Urinary bladder (tissue), 4 donors: Measurements from ENCODE around the gene MAPK4. TPM values are rescaled to one million over a fixed set of nuclear protein-coding genes. Genes with fewer than 3 reads are reported as not detected.
"Not testable (repeated sequence)": the region's sequence is repeated elsewhere in the genome, so short reads cannot be mapped to it uniquely, and the experiment has no call there.

Experiments used
- DNase-seq: peaks from one replicate; pipeline ENCODE4 v3.0.0-alpha.2; 2015; ENCODE audit errors: extremely low spot score
- H3K27ac ChIP-seq: one replicate; pipeline ENCODE4 v1.5.1; 2013; ENCODE audit warnings: low read depth, mild to moderate bottlenecking, moderate library complexity
- H3K36me3 ChIP-seq: one replicate; pipeline ENCODE4 v1.6.1; 2013; ENCODE audit warnings: mild to moderate bottlenecking, moderate library complexity; ENCODE audit not compliant: insufficient read depth
- H3K4me1 ChIP-seq: one replicate; pipeline ENCODE4 v1.6.1; 2013; ENCODE audit warnings: mild to moderate bottlenecking, moderate library complexity; ENCODE audit not compliant: insufficient read depth
- H3K4me3 ChIP-seq: one replicate; pipeline ENCODE4 v1.5.1; 2013; ENCODE audit warnings: low read depth, low read length
- WGBS: extraction: QIAGEN DNeasy Blood & Tissue Kit; methylation state at CpG from one replicate; pipeline ENCODE4 v1.1.7; 2013; 5-methylcytosine and 5-hydroxymethylcytosine counted together
- polyA plus RNA-seq: library from polyadenylated mRNA; stranded (reverse); fragments of 200-250 nt; gene quantifications from one replicate; pipeline ENCODE4 v1.2.3, GENCODE V29; 2013
- total RNA-seq: library from RNA; depleted of rRNA; stranded (reverse); fragments of >200 nt; gene quantifications from one replicate; pipeline ENCODE4 v1.2.3, GENCODE V29; 2014
- donor health status: healthy with polysubstance abuse.
- donor health status: healthy.

The MAPK4 gene
- total and polyA plus RNA-seq, 2 donors: 3.6 to 13.8 TPM

GRCh38 chr18:50590593-50590992 lies 30.7 kb downstream of the MAPK4 start:
- WGBS: 89% methylated on average over 3 of the region's 3 CpGs
- Histone ChIP-seq H3K4me1 (no peaks in the 10 kb centered on the region), H3K36me3 (no peaks in the 10 kb centered on the region), H3K27ac (no peak overlapping the region), H3K4me3 (no peak overlapping the region)
- DNase-seq: no peak

- H3K27ac ChIP-seq: no peak overlapping the region
- DNase-seq: no peak
- no peaks in the 10 kb centered on the region for H3K4me1 ChIP-seq
- H3K36me3 ChIP-seq: no peaks in the 10 kb centered on the region
- no peak overlapping the region for H3K4me3 ChIP-seq
- WGBS: 93% methylated on average over 5 of the region's 5 CpGs
Observed at GRCh38 chr18:50594012-50594411, 34.1 kb downstream of the MAPK4 start.

GRCh38 chr18:50594942-50595341 lies 35.1 kb downstream of the MAPK4 start:
- Histone ChIP-seq H3K4me3 (no peak overlapping the region), H3K27ac (no peak overlapping the region), H3K4me1 (no peaks in the 10 kb centered on the region), H3K36me3 (no peaks in the 10 kb centered on the region)
- WGBS: 51% methylated on average over 4 of the region's 4 CpGs
- DNase-seq: no peak

- DNase-seq: no peak
- Histone ChIP-seq H3K27ac (no peak overlapping the region), H3K4me1 (no peaks in the 10 kb centered on the region), H3K36me3 (no peaks in the 10 kb centered on the region), H3K4me3 (no peak overlapping the region)
- 79% methylated on average over 3 of the region's 3 CpGs for WGBS
Observed at GRCh38 chr18:50602466-50602865, 42.6 kb downstream of the MAPK4 start.

GRCh38 chr18:50606609-50607008 lies 46.7 kb downstream of the MAPK4 start:
- DNase-seq: no peak

GRCh38 chr18:50607378-50607926 lies 47.6 kb downstream of the MAPK4 start:
- 81% methylated on average over 5 of the region's 5 CpGs for WGBS
- DNase-seq: no peak
- Histone ChIP-seq H3K27ac (no peak overlapping the region), H3K4me1 (no peaks in the 10 kb centered on the region), H3K4me3 (no peak overlapping the region), H3K36me3 (no peaks in the 10 kb centered on the region)

More at GRCh38 chr18:50606609-50607008, 46.7 kb downstream of the MAPK4 start:
- Histone ChIP-seq H3K4me1 (no peaks in the 10 kb centered on the region), H3K36me3 (no peaks in the 10 kb centered on the region), H3K27ac (no peak overlapping the region), H3K4me3 (no peak overlapping the region)
- WGBS: 83% methylated on average over 5 of the region's 5 CpGs

GRCh38 chr18:50609171-50609570 lies 49.3 kb downstream of the MAPK4 start:
- not testable (repeated sequence) for H3K27ac ChIP-seq, H3K4me1 ChIP-seq, H3K36me3 ChIP-seq, DNase-seq, H3K4me3 ChIP-seq
- WGBS: 93% methylated on average over 26 of the region's 26 CpGs

- H3K4me1 ChIP-seq: no peaks in the 10 kb centered on the region
- no peak overlapping the region for H3K27ac ChIP-seq
- no peaks in the 10 kb centered on the region for H3K36me3 ChIP-seq
- no peak overlapping the region for H3K4me3 ChIP-seq
- 89% methylated on average over 4 of the region's 4 CpGs for WGBS
- no peak for DNase-seq
Observed at GRCh38 chr18:50610349-50610748, 50.5 kb downstream of the MAPK4 start.

- no peaks in the 10 kb centered on the region for H3K4me1 ChIP-seq
- H3K4me3 ChIP-seq: no peak overlapping the region
- DNase-seq: no peak
- 72% methylated on average over 5 of the region's 5 CpGs for WGBS
- no peak overlapping the region for H3K27ac ChIP-seq
- no peaks in the 10 kb centered on the region for H3K36me3 ChIP-seq
Observed at GRCh38 chr18:50611529-50611941, 51.6 kb downstream of the MAPK4 start.

- H3K4me3 ChIP-seq: no peak overlapping the region
- no peak for DNase-seq
- WGBS: 89% methylated on average over 5 of the region's 5 CpGs
- H3K27ac ChIP-seq: no peak overlapping the region
- H3K4me1 ChIP-seq: no peaks in the 10 kb centered on the region
- no peaks in the 10 kb centered on the region for H3K36me3 ChIP-seq
Observed at GRCh38 chr18:50614838-50615237, 55.0 kb downstream of the MAPK4 start.

GRCh38 chr18:50616484-50617048 lies 56.7 kb downstream of the MAPK4 start:
- Histone ChIP-seq H3K36me3 (no peaks in the 10 kb centered on the region), H3K27ac (no peak overlapping the region), H3K4me3 (no peak overlapping the region), H3K4me1 (no peaks in the 10 kb centered on the region)
- DNase-seq: no peak
- WGBS: 68% methylated on average over 5 of the region's 5 CpGs

- 54% methylated on average over 4 of the region's 4 CpGs for WGBS
- Histone ChIP-seq H3K36me3 (no peaks in the 10 kb centered on the region), H3K4me1 (no peaks in the 10 kb centered on the region), H3K4me3 (no peak overlapping the region), H3K27ac (no peak overlapping the region)
- no peak for DNase-seq
Observed at GRCh38 chr18:50619861-50620275, 60.0 kb downstream of the MAPK4 start.

- H3K4me3 ChIP-seq: no peak overlapping the region
- DNase-seq: no peak
- H3K4me1 ChIP-seq: no peaks in the 10 kb centered on the region
- 51% methylated on average over 2 of the region's 2 CpGs for WGBS
- no peaks in the 10 kb centered on the region for H3K36me3 ChIP-seq
- H3K27ac ChIP-seq: no peak overlapping the region
Observed at GRCh38 chr18:50620319-50620718, 60.4 kb downstream of the MAPK4 start.

- Histone ChIP-seq H3K36me3 (no peaks in the 10 kb centered on the region), H3K4me3 (no peak overlapping the region), H3K27ac (no peak overlapping the region), H3K4me1 (no peaks in the 10 kb centered on the region)
- 44% methylated on average over 2 of the region's 2 CpGs for WGBS
- DNase-seq: no peak
Observed at GRCh38 chr18:50621366-50621765, 61.5 kb downstream of the MAPK4 start.

- H3K4me3 ChIP-seq: no peak overlapping the region
- no peaks in the 10 kb centered on the region for H3K4me1 ChIP-seq
- 75% methylated on average over 3 of the region's 3 CpGs for WGBS
- no peak overlapping the region for H3K27ac ChIP-seq
- H3K36me3 ChIP-seq: no peaks in the 10 kb centered on the region
- DNase-seq: no peak
Observed at GRCh38 chr18:50622320-50622719, 62.4 kb downstream of the MAPK4 start.
